Measurements from ENCODE around the gene CDS1. TPM values are rescaled to one million over a fixed set of nuclear protein-coding genes. Genes with fewer than 3 reads are reported as not detected.

CDS1 gene
- total RNA-seq, 1 experiment from 2014 or later: 16.1 TPM

DNA sequence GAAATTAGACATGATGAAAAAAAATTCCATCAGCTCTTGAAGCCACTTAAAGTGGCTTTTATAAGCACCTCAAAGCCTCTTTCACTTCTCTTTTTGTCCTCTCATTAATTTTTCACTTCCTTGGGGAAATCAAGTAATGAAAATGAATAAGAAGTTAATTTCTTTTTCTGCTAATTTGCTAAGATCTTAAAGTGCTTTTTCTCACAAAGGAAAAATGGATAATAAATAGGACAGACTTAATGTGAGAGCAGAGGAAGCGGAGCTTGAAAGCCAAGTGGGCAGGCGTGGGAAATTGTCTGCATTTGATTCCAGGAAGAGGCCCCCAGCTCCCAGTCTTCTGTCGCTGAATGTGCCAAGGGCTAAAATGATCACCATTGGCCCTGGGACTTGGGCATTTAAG, 28.6 kb downstream of the CDS1 start:
- no peaks in the 10 kb centered on the region for H3K27me3 ChIP-seq (ENCODE audit: control insufficient read depth, insufficient read depth, low read length)
- no peak for TF ChIP-seq POLR2AphosphoS5 (IDR thresholded peaks at IDR 0.05; ENCODE audit: low read depth, low read length)
- TF ChIP-seq TCF7L2 (IDR thresholded peaks at IDR 0.05; ENCODE audit: low read depth, low read length): no peak
- TF ChIP-seq, protein P1, sequence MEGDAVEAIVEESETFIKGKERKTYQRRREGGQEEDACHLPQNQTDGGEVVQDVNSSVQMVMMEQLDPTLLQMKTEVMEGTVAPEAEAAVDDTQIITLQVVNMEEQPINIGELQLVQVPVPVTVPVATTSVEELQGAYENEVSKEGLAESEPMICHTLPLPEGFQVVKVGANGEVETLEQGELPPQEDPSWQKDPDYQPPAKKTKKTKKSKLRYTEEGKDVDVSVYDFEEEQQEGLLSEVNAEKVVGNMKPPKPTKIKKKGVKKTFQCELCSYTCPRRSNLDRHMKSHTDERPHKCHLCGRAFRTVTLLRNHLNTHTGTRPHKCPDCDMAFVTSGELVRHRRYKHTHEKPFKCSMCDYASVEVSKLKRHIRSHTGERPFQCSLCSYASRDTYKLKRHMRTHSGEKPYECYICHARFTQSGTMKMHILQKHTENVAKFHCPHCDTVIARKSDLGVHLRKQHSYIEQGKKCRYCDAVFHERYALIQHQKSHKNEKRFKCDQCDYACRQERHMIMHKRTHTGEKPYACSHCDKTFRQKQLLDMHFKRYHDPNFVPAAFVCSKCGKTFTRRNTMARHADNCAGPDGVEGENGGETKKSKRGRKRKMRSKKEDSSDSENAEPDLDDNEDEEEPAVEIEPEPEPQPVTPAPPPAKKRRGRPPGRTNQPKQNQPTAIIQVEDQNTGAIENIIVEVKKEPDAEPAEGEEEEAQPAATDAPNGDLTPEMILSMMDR (IDR thresholded peaks at IDR 0.05): no peak
- TF ChIP-seq SIN3A (IDR thresholded peaks at IDR 0.05; ENCODE audit: borderline replicate concordance, insufficient read depth, low read depth, low read length): no peak
- TF ChIP-seq, protein P2, sequence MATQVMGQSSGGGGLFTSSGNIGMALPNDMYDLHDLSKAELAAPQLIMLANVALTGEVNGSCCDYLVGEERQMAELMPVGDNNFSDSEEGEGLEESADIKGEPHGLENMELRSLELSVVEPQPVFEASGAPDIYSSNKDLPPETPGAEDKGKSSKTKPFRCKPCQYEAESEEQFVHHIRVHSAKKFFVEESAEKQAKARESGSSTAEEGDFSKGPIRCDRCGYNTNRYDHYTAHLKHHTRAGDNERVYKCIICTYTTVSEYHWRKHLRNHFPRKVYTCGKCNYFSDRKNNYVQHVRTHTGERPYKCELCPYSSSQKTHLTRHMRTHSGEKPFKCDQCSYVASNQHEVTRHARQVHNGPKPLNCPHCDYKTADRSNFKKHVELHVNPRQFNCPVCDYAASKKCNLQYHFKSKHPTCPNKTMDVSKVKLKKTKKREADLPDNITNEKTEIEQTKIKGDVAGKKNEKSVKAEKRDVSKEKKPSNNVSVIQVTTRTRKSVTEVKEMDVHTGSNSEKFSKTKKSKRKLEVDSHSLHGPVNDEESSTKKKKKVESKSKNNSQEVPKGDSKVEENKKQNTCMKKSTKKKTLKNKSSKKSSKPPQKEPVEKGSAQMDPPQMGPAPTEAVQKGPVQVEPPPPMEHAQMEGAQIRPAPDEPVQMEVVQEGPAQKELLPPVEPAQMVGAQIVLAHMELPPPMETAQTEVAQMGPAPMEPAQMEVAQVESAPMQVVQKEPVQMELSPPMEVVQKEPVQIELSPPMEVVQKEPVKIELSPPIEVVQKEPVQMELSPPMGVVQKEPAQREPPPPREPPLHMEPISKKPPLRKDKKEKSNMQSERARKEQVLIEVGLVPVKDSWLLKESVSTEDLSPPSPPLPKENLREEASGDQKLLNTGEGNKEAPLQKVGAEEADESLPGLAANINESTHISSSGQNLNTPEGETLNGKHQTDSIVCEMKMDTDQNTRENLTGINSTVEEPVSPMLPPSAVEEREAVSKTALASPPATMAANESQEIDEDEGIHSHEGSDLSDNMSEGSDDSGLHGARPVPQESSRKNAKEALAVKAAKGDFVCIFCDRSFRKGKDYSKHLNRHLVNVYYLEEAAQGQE (IDR thresholded peaks at IDR 0.05; ENCODE audit: insufficient read depth in 1 of 2, low read depth in 2 of 2, low read length in 1 of 2): no peak
- ChIA-PET POLR2A (no interaction called here), CTCF (no interaction called here)
- no peak overlapping the region for H3K4me3 ChIP-seq (ENCODE audit: low read depth in 2 of 2, low read length in 2 of 2)
- no peak for DNase-seq (ENCODE audit: low read depth, low spot score)
- no TSS peak for BruUV-seq (replicated peaks)
- H3K9me3 ChIP-seq (ENCODE audit: control insufficient read depth, insufficient read depth, low read depth, low read length): no peaks in the 10 kb centered on the region
- no peaks in the 10 kb centered on the region for H3K4me1 ChIP-seq (ENCODE audit: control insufficient read depth, insufficient read depth, low read length)
- in situ Hi-C loops (cut with HindIII; ENCODE audit: low pct_unique_long_range_greater_than_20kb, low sequenced_read_pairs) (no loop called here), intact Hi-C loops (cut with micrococcal nuclease; ENCODE audit: unreplicated experiment) (no loop called here)
- no peak for ATAC-seq
- no peaks in the 10 kb centered on the region for H3K36me3 ChIP-seq (ENCODE audit: control insufficient read depth, insufficient read depth, low read length)
- H3K27ac ChIP-seq (ENCODE audit: low read length): no peak overlapping the region

DNA sequence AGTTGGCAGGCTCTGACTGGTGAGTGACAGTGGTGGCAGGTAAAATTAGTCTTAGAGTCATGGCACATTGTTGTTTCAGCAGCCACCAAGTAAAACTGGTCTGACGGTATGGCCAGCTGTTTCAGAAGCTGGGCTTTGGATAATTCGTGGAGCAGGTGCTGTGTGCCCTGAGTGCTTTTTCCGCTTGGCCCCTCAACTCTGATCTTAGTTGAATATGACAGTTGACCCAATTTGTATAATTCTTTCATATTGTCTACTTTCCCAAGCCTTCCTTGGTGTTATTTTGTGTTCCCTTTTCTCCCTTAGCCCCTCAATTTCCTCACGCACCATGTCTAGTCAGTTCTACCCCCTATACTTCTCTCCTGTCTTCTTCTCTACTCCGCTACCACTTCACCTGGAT, 32.0 kb downstream of the CDS1 start:
- no TSS peak for BruUV-seq (replicated peaks)
- Histone ChIP-seq H3K9me3 (ENCODE audit: control insufficient read depth, insufficient read depth, low read depth, low read length) (no peaks in the 10 kb centered on the region), H3K27ac (ENCODE audit: low read length) (no peak overlapping the region), H3K4me1 (ENCODE audit: control insufficient read depth, insufficient read depth, low read length) (no peaks in the 10 kb centered on the region), H3K36me3 (ENCODE audit: control insufficient read depth, insufficient read depth, low read length) (no peaks in the 10 kb centered on the region), H3K4me3 (ENCODE audit: low read depth in 2 of 2, low read length in 2 of 2) (no peak overlapping the region), H3K27me3 (ENCODE audit: control insufficient read depth, insufficient read depth, low read length) (no peaks in the 10 kb centered on the region)
- ATAC-seq: no peak
- intact Hi-C loops (cut with micrococcal nuclease; ENCODE audit: unreplicated experiment) (no loop called here), in situ Hi-C loops (cut with HindIII; ENCODE audit: low pct_unique_long_range_greater_than_20kb, low sequenced_read_pairs) (no loop called here)
- no peak for DNase-seq (ENCODE audit: low read depth, low spot score)
- ChIA-PET CTCF (no interaction called here), POLR2A (no interaction called here)
- TF ChIP-seq, protein P2 (IDR thresholded peaks at IDR 0.05; ENCODE audit: insufficient read depth in 1 of 2, low read depth in 2 of 2, low read length in 1 of 2): no peak
- no peak for TF ChIP-seq SIN3A (IDR thresholded peaks at IDR 0.05; ENCODE audit: borderline replicate concordance, insufficient read depth, low read depth, low read length)
- TF ChIP-seq, protein P1 (IDR thresholded peaks at IDR 0.05): no peak
- no peak for TF ChIP-seq POLR2AphosphoS5 (IDR thresholded peaks at IDR 0.05; ENCODE audit: low read depth, low read length)
- no peak for TF ChIP-seq TCF7L2 (IDR thresholded peaks at IDR 0.05; ENCODE audit: low read depth, low read length)
